Measurements from ENCODE around the gene DCAF7. TPM values are rescaled to one million over a fixed set of nuclear protein-coding genes. Genes with fewer than 3 reads are reported as not detected.

The DCAF7 gene
- total RNA-seq, 1 experiment from 2014 or later = 36.8 TPM

DNA sequence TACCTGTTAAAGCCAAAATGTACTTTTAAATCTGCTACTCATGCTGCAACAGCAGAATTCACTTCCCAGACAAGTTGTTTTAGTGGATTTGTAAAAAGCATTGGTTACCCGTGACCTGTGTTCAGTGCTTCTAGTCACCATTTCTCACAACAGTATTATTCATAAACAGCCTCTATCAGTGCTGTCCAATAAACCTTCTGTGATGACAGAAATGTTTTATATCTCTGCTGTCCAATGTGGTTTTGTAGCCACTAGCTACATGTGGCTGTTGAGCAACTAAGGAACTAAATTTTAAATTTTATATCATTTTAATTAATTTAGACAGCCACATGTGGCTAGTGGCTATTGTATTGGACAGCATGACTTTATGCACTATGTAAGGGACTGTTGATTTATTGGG, 84.5 kb downstream of the DCAF7 start:
- DNase-seq (ENCODE audit: low read depth, low spot score) = no peak
- in situ Hi-C loops (cut with HindIII; ENCODE audit: low pct_unique_long_range_greater_than_20kb, low sequenced_read_pairs) = no loop called here

DNA sequence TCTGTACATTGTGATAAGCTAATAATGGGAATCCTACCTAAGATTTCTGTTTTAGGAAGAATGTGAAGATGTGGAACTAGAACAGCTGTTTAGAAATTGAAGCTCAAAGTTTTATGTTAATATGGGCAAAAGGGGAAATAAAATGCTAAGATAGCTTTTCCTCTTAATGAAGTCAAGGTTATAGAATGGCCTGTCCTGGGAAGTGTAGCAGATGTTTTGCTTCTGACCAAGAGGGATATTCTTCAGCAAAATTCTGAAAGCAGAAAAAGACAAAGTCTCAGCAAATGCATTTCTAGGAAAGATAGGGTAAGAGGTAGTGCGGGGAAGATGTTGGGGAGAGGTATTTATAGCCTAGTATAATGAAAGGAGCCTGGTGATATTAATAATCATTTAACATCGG, 85.0 kb downstream of the DCAF7 start:
- DNase-seq (ENCODE audit: low read depth, low spot score) = no peak
- in situ Hi-C loops (cut with HindIII; ENCODE audit: low pct_unique_long_range_greater_than_20kb, low sequenced_read_pairs) = no loop called here

DNA sequence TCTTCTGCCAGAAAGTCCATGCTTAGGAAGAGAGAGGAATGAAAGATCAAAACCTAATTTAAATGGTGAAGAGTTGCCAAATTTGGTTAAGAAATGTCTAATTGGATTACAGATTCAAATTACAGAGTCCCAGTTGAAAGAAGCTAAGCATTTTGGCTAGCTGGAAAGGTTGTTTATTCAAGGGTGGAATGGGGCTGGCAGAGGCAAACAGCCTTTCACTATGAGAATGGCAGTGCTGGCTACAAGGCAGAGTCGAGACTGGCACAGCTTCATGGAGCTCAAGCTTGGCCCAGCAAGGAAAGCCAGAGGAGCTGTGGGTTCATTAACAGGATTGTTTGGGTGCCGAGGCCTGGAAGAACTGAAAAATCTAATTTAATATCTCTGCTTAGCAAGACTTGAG, 85.5 kb downstream of the DCAF7 start:
- DNase-seq (ENCODE audit: low read depth, low spot score) = no peak
- in situ Hi-C loops (cut with HindIII; ENCODE audit: low pct_unique_long_range_greater_than_20kb, low sequenced_read_pairs) = no loop called here

DNA sequence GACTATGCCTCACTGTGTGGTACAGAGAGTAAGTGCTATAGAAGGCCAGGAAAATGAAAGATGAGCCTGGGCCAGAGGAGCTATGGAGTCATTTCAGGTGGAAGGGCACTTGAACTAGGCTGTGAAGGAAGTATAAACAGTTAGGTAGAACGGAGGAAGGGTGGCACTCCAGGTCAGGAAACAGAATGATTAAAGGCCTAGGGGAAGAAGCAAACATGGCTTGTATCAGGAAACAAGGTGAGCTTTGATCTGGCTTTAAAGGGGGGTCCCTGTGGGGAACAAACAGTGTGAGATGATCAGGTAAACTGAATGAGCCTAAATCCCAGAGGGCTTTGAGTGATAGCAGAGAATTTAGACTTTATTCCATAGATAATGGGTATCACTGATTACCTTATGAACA, 88.8 kb downstream of the DCAF7 start:
- no peak for DNase-seq (ENCODE audit: low read depth, low spot score)
- in situ Hi-C loops (cut with HindIII; ENCODE audit: low pct_unique_long_range_greater_than_20kb, low sequenced_read_pairs) = no loop called here

DNA sequence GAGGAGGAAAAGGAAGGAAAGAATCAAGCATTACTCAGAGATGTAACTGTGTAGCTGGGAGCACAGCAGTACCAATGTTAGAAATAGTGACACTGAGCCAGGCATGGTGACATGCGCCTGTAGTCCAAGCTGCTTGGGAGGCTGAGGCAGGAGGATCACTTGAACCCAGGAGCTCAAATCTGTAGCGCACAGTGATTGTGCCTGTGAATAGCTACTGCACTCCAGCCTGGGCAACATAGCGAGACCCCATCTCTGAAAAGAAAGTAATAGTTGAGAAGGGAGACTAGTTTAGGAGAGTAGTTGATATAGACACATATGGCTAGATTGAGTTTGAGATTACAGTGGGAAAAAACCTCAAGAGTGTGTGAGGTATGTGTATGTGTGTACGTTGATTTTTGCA, 89.8 kb downstream of the DCAF7 start:
- in situ Hi-C loops (cut with HindIII; ENCODE audit: low pct_unique_long_range_greater_than_20kb, low sequenced_read_pairs) = no loop called here
- no peak for DNase-seq (ENCODE audit: low read depth, low spot score)

DNA sequence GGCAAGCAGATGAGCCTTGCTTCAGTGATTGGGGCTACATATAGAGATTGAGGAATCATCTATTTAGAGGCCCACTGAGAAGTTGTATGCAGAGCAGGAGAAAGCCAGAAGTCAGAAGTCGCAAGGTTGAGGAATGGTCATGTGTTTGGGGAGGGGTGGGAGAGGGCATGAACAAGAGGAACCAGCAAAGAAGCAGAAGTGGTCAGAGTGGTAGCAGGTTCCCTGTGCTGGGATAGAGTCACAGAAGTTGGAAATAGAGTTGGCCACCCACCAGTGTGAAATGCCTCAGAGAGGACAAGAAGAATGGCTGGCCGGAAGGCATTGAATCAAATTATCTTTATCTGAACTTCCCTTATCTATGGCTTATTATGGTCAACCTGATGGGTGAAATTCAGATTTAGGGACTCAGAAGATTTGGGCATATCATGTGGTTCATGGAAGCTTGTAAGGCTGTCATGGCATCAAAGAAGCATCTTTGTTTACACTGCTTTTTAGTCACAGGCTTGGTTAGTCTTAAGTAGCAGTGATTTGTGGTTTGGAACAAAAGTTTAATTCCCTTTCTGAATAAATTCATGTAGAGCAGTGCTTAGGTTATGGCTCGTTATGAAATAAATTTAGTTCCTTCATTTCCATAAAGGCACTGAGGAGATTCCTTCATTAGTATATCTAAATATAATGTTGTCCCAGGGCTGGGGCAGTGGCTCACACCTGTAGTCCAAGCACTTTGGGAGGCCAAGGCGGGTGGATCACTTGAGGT, 91.6 kb downstream of the DCAF7 start:
- DNase-seq (ENCODE audit: low read depth, low spot score) = no peak
- in situ Hi-C loops (cut with HindIII; ENCODE audit: low pct_unique_long_range_greater_than_20kb, low sequenced_read_pairs) = no loop called here

Small RNAs within 50 kb of the gene (small RNA-seq; reads per million reads assigned to genes)
- 0 reads per million in 2 experiments for gene RNU6-288P

Other genes starting within 250 kb of the DCAF7 start
- 0.61 and 0.67 TPM in 2 replicates for gene CYB561, start 104.2 kb upstream of the DCAF7 start, total RNA-seq (2014; rRNA removed; shearing (Covaris generic))
- gene ACE, start 73.4 kb upstream of the DCAF7 start, total RNA-seq (2014; rRNA removed; shearing (Covaris generic)) = 0.08 TPM in 1 of 2 replicates, not detected in the other
- gene KCNH6, start 27.1 kb upstream of the DCAF7 start, total RNA-seq (2014; rRNA removed; shearing (Covaris generic)) = not detected in 2 replicates
- 22.3 and 25.9 TPM in 2 replicates for gene TACO1, start 50.4 kb downstream of the DCAF7 start, total RNA-seq (2014; rRNA removed; shearing (Covaris generic))
- 13.1 and 14.8 TPM in 2 replicates for gene MAP3K3, start 71.9 kb downstream of the DCAF7 start, total RNA-seq (2014; rRNA removed; shearing (Covaris generic))
- gene LIMD2, start 149.6 kb downstream of the DCAF7 start, total RNA-seq (2014; rRNA removed; shearing (Covaris generic)) = 12.0 and 18.6 TPM in 2 replicates
- 11.9 and 14.6 TPM in 2 replicates for gene STRADA, start 191.3 kb downstream of the DCAF7 start, total RNA-seq (2014; rRNA removed; shearing (Covaris generic))
- 105 and 109 TPM in 2 replicates for gene CCDC47, start 223.1 kb downstream of the DCAF7 start, total RNA-seq (2014; rRNA removed; shearing (Covaris generic))
- 56.8 and 60.2 TPM in 2 replicates for gene DDX42, start 223.7 kb downstream of the DCAF7 start, total RNA-seq (2014; rRNA removed; shearing (Covaris generic))

Data from SK-MEL-5 (cell line).